Mesenchymal stem cell (in vitro differentiated cells and primary cell): ENCODE data around the gene KCTD6.

ENCODE experiments used
- DNase-seq: peaks from one replicate; pipeline ENCODE4 v3.0.0-alpha.2; 2013
- H2AFZ ChIP-seq: one replicate; pipeline ENCODE4 v1.6.1; 2013; ENCODE audit warnings: low read depth, mild to moderate bottlenecking, control low read depth, inconsistent platforms, low read length, moderate library complexity
- H2AK5ac ChIP-seq: 2 replicates; pipeline ENCODE4 v1.6.1; 2013; ENCODE audit warnings: low read length, moderate library complexity, mild to moderate bottlenecking, inconsistent platforms; ENCODE audit not compliant: severe bottlenecking
- H2BK120ac ChIP-seq: one replicate; pipeline ENCODE4 v1.6.1; 2013; ENCODE audit warnings: low read depth, mild to moderate bottlenecking, inconsistent platforms, low read length, moderate library complexity
- H2BK12ac ChIP-seq, 2 experiments: one replicate each; pipeline ENCODE4 v1.6.1; 2013; ENCODE audit warnings: inconsistent platforms in 2 of 2, low read length in 2 of 2, mild to moderate bottlenecking in 2 of 2, moderate library complexity in 2 of 2, control low read depth in 1 of 2
- H2BK15ac ChIP-seq: one replicate; pipeline ENCODE4 v1.6.1; 2013; ENCODE audit warnings: mild to moderate bottlenecking, low read depth, inconsistent platforms; ENCODE audit not compliant: poor library complexity, severe bottlenecking
- H2BK5ac ChIP-seq: 2 replicates; pipeline ENCODE4 v1.6.1; 2013; ENCODE audit warnings: low read depth, mild to moderate bottlenecking, low read length, control low read depth, inconsistent platforms; ENCODE audit not compliant: poor library complexity, severe bottlenecking
- H3K14ac ChIP-seq, 2 experiments: one replicate each; pipeline ENCODE4 v1.6.1; 2013; ENCODE audit warnings: inconsistent platforms in 2 of 2, low read length in 2 of 2, control low read depth in 1 of 2, mild to moderate bottlenecking in 1 of 2, moderate library complexity in 1 of 2
- H3K18ac ChIP-seq, 2 experiments: one replicate each; pipeline ENCODE4 v1.6.1; 2013; ENCODE audit warnings: inconsistent platforms in 2 of 2, low read length in 2 of 2, control low read depth in 1 of 2, low read depth in 1 of 2, mild to moderate bottlenecking in 1 of 2
- H3K23ac ChIP-seq, 2 experiments: one replicate each; pipeline ENCODE4 v1.6.1; 2013; ENCODE audit warnings: inconsistent platforms in 2 of 2, low read length in 2 of 2, mild to moderate bottlenecking in 2 of 2, moderate library complexity in 2 of 2, control low read depth in 1 of 2
- H3K27ac ChIP-seq: 2 replicates; pipeline ENCODE4 v1.5.1; 2013; ENCODE audit warnings: mild to moderate bottlenecking, moderate library complexity, low read length, control low read depth, inconsistent platforms; ENCODE audit not compliant: poor library complexity, severe bottlenecking
- H3K27me3 ChIP-seq, 2 experiments: 2 replicates each; pipeline versions ENCODE4 v1.6.1 to v1.7.0; 2013; ENCODE audit warnings: low read length in 2 of 2, mild to moderate bottlenecking in 2 of 2, moderate library complexity in 2 of 2, control low read depth in 1 of 2, inconsistent platforms in 1 of 2; ENCODE audit not compliant: control insufficient read depth in 1 of 2, insufficient read depth in 1 of 2
- H3K36me3 ChIP-seq, 2 experiments: 2 replicates each; pipeline versions ENCODE4 v1.6.1 to v1.7.0; 2013; ENCODE audit warnings: low read length in 2 of 2, control low read depth in 1 of 2, inconsistent platforms in 1 of 2, low read depth in 1 of 2, mild to moderate bottlenecking in 1 of 2; ENCODE audit not compliant: insufficient read depth in 2 of 2, control insufficient read depth in 1 of 2
- H3K4ac ChIP-seq, 2 experiments: one replicate each; pipeline ENCODE4 v1.6.1; 2013; ENCODE audit warnings: inconsistent platforms in 2 of 2, low read length in 2 of 2, mild to moderate bottlenecking in 2 of 2, moderate library complexity in 2 of 2, control low read depth in 1 of 2, low read depth in 1 of 2
- H3K4me1 ChIP-seq: 2 replicates; pipeline ENCODE4 v1.6.1; 2013; ENCODE audit warnings: low read depth, low read length, control low read depth; ENCODE audit not compliant: control insufficient read depth, insufficient read depth
- H3K4me2 ChIP-seq: 2 replicates; pipeline ENCODE4 v1.6.1; 2013; ENCODE audit warnings: low read length, mild to moderate bottlenecking, inconsistent platforms; ENCODE audit not compliant: poor library complexity, severe bottlenecking
- H3K4me3 ChIP-seq, 2 experiments: 2 replicates each; pipeline versions ENCODE4 v1.5.1 to v1.7.0; 2013; ENCODE audit warnings: low read length in 2 of 2, mild to moderate bottlenecking in 2 of 2, control low read depth in 1 of 2, low read depth in 1 of 2; ENCODE audit not compliant: insufficient read depth in 1 of 2
- H3K79me1 ChIP-seq: replicated peaks from 2 replicates; pipeline ENCODE4 v1.6.1; 2013; ENCODE audit warnings: mild to moderate bottlenecking, control low read depth, low read length, inconsistent platforms; ENCODE audit not compliant: poor library complexity, severe bottlenecking
- H3K9ac ChIP-seq: 2 replicates; pipeline ENCODE4 v1.7.0; 2013; ENCODE audit warnings: mild to moderate bottlenecking, low read length, moderate library complexity
- H3K9me3 ChIP-seq: 2 replicates; pipeline ENCODE4 v1.7.0; 2013; ENCODE audit warnings: mild to moderate bottlenecking, low read length; ENCODE audit not compliant: control insufficient read depth
- H4K8ac ChIP-seq: one replicate; pipeline ENCODE4 v1.6.1; 2013; ENCODE audit warnings: inconsistent platforms, mild to moderate bottlenecking, low read length, moderate library complexity
- H4K91ac ChIP-seq: one replicate; pipeline ENCODE4 v1.6.1; 2013; ENCODE audit warnings: mild to moderate bottlenecking, low read length, inconsistent platforms
- WGBS: methylation state at CpG from one replicate; pipeline ENCODE4 v1.1.7; 2013; ENCODE audit warnings: mixed read lengths; 5-methylcytosine and 5-hydroxymethylcytosine counted together

The KCTD6 gene

GRCh38 chr3:58482917-58483636 is 8.8 kb upstream of the KCTD6 start:
- Histone ChIP-seq H3K4ac (no peak overlapping the region), H2BK5ac (no peak overlapping the region), H3K27me3 (peaks cover 0 to 11% of the 10 kb centered on the region in 2 experiments), H3K36me3 (no peaks in the 10 kb centered on the region), H2BK12ac (no peak overlapping the region), H3K14ac (no peak overlapping the region), H3K27ac (no peak overlapping the region), H2BK120ac (no peak overlapping the region), H4K91ac (no peak overlapping the region), H2AFZ (no peak overlapping the region), H3K23ac (no peak overlapping the region), H3K9me3 (peaks cover 6% of the 10 kb centered on the region), H3K18ac (no peak overlapping the region), H4K8ac (no peak overlapping the region), H3K9ac (no peak overlapping the region), H3K4me2 (no peak overlapping the region), H2AK5ac (no peak overlapping the region), H2BK15ac (no peak overlapping the region), H3K79me1 (no peaks in the 10 kb centered on the region), H3K4me3 (no peak overlapping the region), H3K4me1 (peaks cover 7% of the 10 kb centered on the region)
- WGBS = 78% methylated on average over 6 of the region's 8 CpGs
- DNase-seq = no peak

- Histone ChIP-seq H3K23ac (no peak overlapping the region), H3K27ac (no peak overlapping the region), H3K36me3 (no peaks in the 10 kb centered on the region), H3K27me3 (peaks cover 0 to 21% of the 10 kb centered on the region in 2 experiments), H3K4me1 (peaks cover 7% of the 10 kb centered on the region), H2BK15ac (no peak overlapping the region), H2BK120ac (no peak overlapping the region), H3K79me1 (no peaks in the 10 kb centered on the region), H2BK12ac (peak overlapping the region in 1 of 2 experiments; percentile 31), H3K9me3 (peaks cover 2% of the 10 kb centered on the region), H3K4me3 (no peak overlapping the region), H4K8ac (no peak overlapping the region), H3K18ac (no peak overlapping the region), H3K14ac (no peak overlapping the region), H3K4ac (no peak overlapping the region), H2BK5ac (no peak overlapping the region), H4K91ac (no peak overlapping the region), H2AK5ac (no peak overlapping the region), H2AFZ (no peak overlapping the region), H3K9ac (no peak overlapping the region), H3K4me2 (no peak overlapping the region)
- no peak for DNase-seq
- 58% methylated on average over 7 of the region's 7 CpGs for WGBS
These were observed 7.7 kb upstream of the KCTD6 start for GRCh38 chr3:58484045-58484721.

- H3K9me3 ChIP-seq = no peaks in the 10 kb centered on the region
- no peak overlapping the region for H3K4ac ChIP-seq
- peaks cover 7% of the 10 kb centered on the region for H3K4me1 ChIP-seq
- H2BK12ac ChIP-seq = no peak overlapping the region
- H2AK5ac ChIP-seq = no peak overlapping the region
- H3K27ac ChIP-seq = no peak overlapping the region
- DNase-seq = no peak
- WGBS = 88% methylated on average over 3 of the region's 3 CpGs
- no peak overlapping the region for H3K23ac ChIP-seq
- H2BK120ac ChIP-seq = no peak overlapping the region
- H3K36me3 ChIP-seq = no peaks in the 10 kb centered on the region
- H3K4me3 ChIP-seq = no peak overlapping the region
- no peak overlapping the region for H2BK15ac ChIP-seq
- no peak overlapping the region for H3K9ac ChIP-seq
- H3K18ac ChIP-seq = no peak overlapping the region
- H3K27me3 ChIP-seq = peaks cover 0 to 22% of the 10 kb centered on the region in 2 experiments
- no peak overlapping the region for H4K91ac ChIP-seq
- no peak overlapping the region for H3K14ac ChIP-seq
- no peak overlapping the region for H3K4me2 ChIP-seq
- no peak overlapping the region for H4K8ac ChIP-seq
- no peak overlapping the region for H2AFZ ChIP-seq
- no peaks in the 10 kb centered on the region for H3K79me1 ChIP-seq
- no peak overlapping the region for H2BK5ac ChIP-seq
These were observed 7.2 kb upstream of the KCTD6 start for GRCh38 chr3:58484722-58485069.

GRCh38 chr3:58485801-58486435 is 6.0 kb upstream of the KCTD6 start:
- H3K27ac ChIP-seq = no peak overlapping the region
- no peak overlapping the region for H3K9ac ChIP-seq
- no peak overlapping the region for H3K14ac ChIP-seq
- H2BK15ac ChIP-seq = no peak overlapping the region
- peaks cover 7% of the 10 kb centered on the region for H3K4me1 ChIP-seq
- H3K4me2 ChIP-seq = no peak overlapping the region
- no peaks in the 10 kb centered on the region for H3K36me3 ChIP-seq
- DNase-seq = no peak
- no peak overlapping the region for H2AFZ ChIP-seq
- no peak overlapping the region for H3K4ac ChIP-seq
- H2BK12ac ChIP-seq = no peak overlapping the region
- no peak overlapping the region for H2BK5ac ChIP-seq
- no peak overlapping the region for H4K8ac ChIP-seq
- no peaks in the 10 kb centered on the region for H3K9me3 ChIP-seq
- no peak overlapping the region for H2AK5ac ChIP-seq
- no peak overlapping the region for H4K91ac ChIP-seq
- peaks cover 0 to 22% of the 10 kb centered on the region in 2 experiments for H3K27me3 ChIP-seq
- 88% methylated on average over 5 of the region's 6 CpGs for WGBS
- H3K18ac ChIP-seq = no peak overlapping the region
- no peak overlapping the region for H3K23ac ChIP-seq
- H2BK120ac ChIP-seq = no peak overlapping the region
- H3K79me1 ChIP-seq = no peaks in the 10 kb centered on the region
- no peak overlapping the region for H3K4me3 ChIP-seq
